K562 (cell line): ENCODE data around the gene MFN1. TPM values are rescaled to one million over a fixed set of nuclear protein-coding genes. Genes with fewer than 3 reads are reported as not detected.

Experiments used
- ATF7 ChIP-seq: fragments of 450-650 bp; IDR thresholded peaks from 2 replicates; pipeline ENCODE4 v1.7.1; 2014; ENCODE audit warnings: mild to moderate bottlenecking, moderate library complexity
- CAMTA2 ChIP-seq: fragments of 250-450 bp; sonication (Bioruptor Pico); conservative IDR thresholded peaks from 2 replicates; pipeline ENCODE4 v1.5.1; 2022
- CHCHD3 ChIP-seq: fragments of 250-450 bp; sonication (Bioruptor Pico); IDR thresholded peaks from 2 replicates; pipeline ENCODE4 v2.1.2; 2022; ENCODE audit warnings: mild to moderate bottlenecking
- E2F3 ChIP-seq: fragments of 250-450 bp; sonication (Bioruptor Pico); IDR thresholded peaks from 2 replicates; pipeline ENCODE4 v1.4.0; 2020; ENCODE audit warnings: mild to moderate bottlenecking
- E2F6 ChIP-seq, 2 experiments: IDR thresholded peaks; 2 replicates each; pipeline ENCODE4 v1.6.1; 2011; ENCODE audit warnings: borderline replicate concordance in 1 of 2, control low read depth in 1 of 2, low read depth in 1 of 2, low read length in 1 of 2, mild to moderate bottlenecking in 1 of 2, mixed read lengths in 1 of 2, moderate library complexity in 1 of 2; ENCODE audit not compliant: insufficient read depth in 1 of 2, insufficient read length in 1 of 2, poor library complexity in 1 of 2, severe bottlenecking in 1 of 2; ENCODE audit errors: extremely low read depth in 1 of 2
- FOS ChIP-seq: IDR thresholded peaks from 3 replicates; pipeline ENCODE4 v1.6.1; 2011; ENCODE audit not compliant: insufficient read length; ENCODE audit errors: extremely low read depth
- KLF16 ChIP-seq: IDR thresholded peaks from 2 replicates; pipeline ENCODE4 v1.6.1; 2016; ENCODE audit warnings: antibody characterized with exemption
- MIER1 ChIP-seq: fragments of 450-650 bp; IDR thresholded peaks from 2 replicates; pipeline ENCODE4 v1.6.1; 2016; ENCODE audit warnings: antibody characterized with exemption, mild to moderate bottlenecking, low read depth
- MITF ChIP-seq: IDR thresholded peaks from 2 replicates; pipeline ENCODE4 v1.6.1; 2014; ENCODE audit warnings: antibody characterized with exemption
- NFRKB ChIP-seq: fragments of 450-650 bp; IDR thresholded peaks from 2 replicates; pipeline ENCODE4 v1.6.1; 2016; ENCODE audit warnings: low read depth
- STAG1 ChIP-seq: sonication (generic); formaldehyde crosslinking; IDR thresholded peaks from 2 replicates; pipeline ENCODE4 v1.5.0; 2020; ENCODE audit warnings: missing genetic modification reagents, borderline replicate concordance
- YY1 ChIP-seq, 3 experiments: IDR thresholded peaks; 2 replicates each; pipeline ENCODE4 v1.6.1; 2011; ENCODE audit warnings: low read length in 2 of 3, mild to moderate bottlenecking in 2 of 3, moderate library complexity in 2 of 3, borderline replicate concordance in 1 of 3, control low read depth in 1 of 3, low read depth in 1 of 3; ENCODE audit not compliant: insufficient read depth in 3 of 3, insufficient replicate concordance in 2 of 3, control insufficient read depth in 1 of 3, insufficient read length in 1 of 3; ENCODE audit errors: extremely low read depth in 1 of 3
- polyA plus RNA-seq, 8 experiments: library from polyadenylated mRNA; depleted of rRNA in 4 of 8; stranded (reverse) in 5 of 8; unstranded in 3 of 8; fragments of >200 nt; fragmentation: Nextera tagmentation in 2 of 8; fragmentation: Illumina TruSeq in 1 of 8; extraction: Ambion mirVana in 2 of 8; extraction: Trizol in 1 of 8; gene quantifications; 2 replicates each; pipeline versions ENCODE4 v1.2.1 to v1.2.3, GENCODE V29; 2011 to 2014; ENCODE audit warnings: inconsistent platforms in 1 of 8, missing spikeins in 1 of 8
- total RNA-seq, 7 experiments: library from RNA; depleted of rRNA in 6 of 7; stranded (reverse); fragments of >200 nt in 6 of 7; fragmentation: Illumina TruSeq in 2 of 7; extraction: Trizol in 2 of 7; gene quantifications; 2 replicates each; pipeline versions ENCODE4 v1.2.1 to v1.2.3, GENCODE V29; 2011 to 2021; ENCODE audit warnings: low replicate concordance in 1 of 7
- TF ChIP-seq, protein P1 (sequence below): sonication (generic); IDR thresholded peaks from 2 replicates; pipeline ENCODE4 v1.6.1; 2016
- TF ChIP-seq, protein P2 (sequence below): sonication (generic); formaldehyde crosslinking; IDR thresholded peaks from 2 replicates; pipeline ENCODE4 v1.8.0; 2022; ENCODE audit warnings: missing genetic modification reagents, mild to moderate bottlenecking, moderate library complexity, borderline replicate concordance
- TF ChIP-seq, protein P3 (sequence below): fragments of 450-650 bp; formaldehyde crosslinking; IDR thresholded peaks from 2 replicates; pipeline ENCODE4 v1.4.0; 2020; ENCODE audit warnings: mild to moderate bottlenecking
- TF ChIP-seq, protein P4 (sequence below), 2 experiments: fragments of 150-350 bp in 1 of 2; IDR thresholded peaks; 2 replicates each; pipeline ENCODE4 v1.6.1; 2012 to 2016; ENCODE audit warnings: low read depth in 2 of 2, low read length in 2 of 2, mild to moderate bottlenecking in 1 of 2, moderate library complexity in 1 of 2

MFN1 gene
- total and polyA plus RNA-seq, 9 of the 15 experiments (the other 6 are each of a cell fraction or from before 2014, with no cell fraction given), result 10.5 to 42.7 (median 22.6) TPM

- TF ChIP-seq E2F6 (IDR thresholded peaks at IDR 0.05; ENCODE audit: borderline replicate concordance in 1 of 2, extremely low read depth in 1 of 2, insufficient read depth in 1 of 2, insufficient read length in 1 of 2, low read depth in 1 of 2, low read length in 1 of 2, poor library complexity in 1 of 2, severe bottlenecking in 1 of 2) (peak; percentile 83 to 92), STAG1 (CRISPR knock-in tag) (no peak), MITF (no peak), MIER1 (no peak), CAMTA2 (no peak), KLF16 (no peak), FOS (no peak), YY1 (IDR thresholded peaks at IDR 0.05; ENCODE audit: borderline replicate concordance in 1 of 3, control insufficient read depth in 1 of 3, extremely low read depth in 1 of 3, insufficient read depth in 3 of 3, insufficient read length in 1 of 3, insufficient replicate concordance in 2 of 3, low read depth in 1 of 3, low read length in 2 of 3) (peak; percentile 97 to 100 (median 99)), NFRKB (peak; percentile 84), ATF7 (peak; percentile 68; the same call in 1 of the 2 replicates), CHCHD3 (no peak), E2F3 (CRISPR knock-in tag) (no peak)
- TF ChIP-seq, protein P1, sequence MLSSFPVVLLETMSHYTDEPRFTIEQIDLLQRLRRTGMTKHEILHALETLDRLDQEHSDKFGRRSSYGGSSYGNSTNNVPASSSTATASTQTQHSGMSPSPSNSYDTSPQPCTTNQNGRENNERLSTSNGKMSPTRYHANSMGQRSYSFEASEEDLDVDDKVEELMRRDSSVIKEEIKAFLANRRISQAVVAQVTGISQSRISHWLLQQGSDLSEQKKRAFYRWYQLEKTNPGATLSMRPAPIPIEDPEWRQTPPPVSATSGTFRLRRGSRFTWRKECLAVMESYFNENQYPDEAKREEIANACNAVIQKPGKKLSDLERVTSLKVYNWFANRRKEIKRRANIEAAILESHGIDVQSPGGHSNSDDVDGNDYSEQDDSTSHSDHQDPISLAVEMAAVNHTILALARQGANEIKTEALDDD, result no peak
- TF ChIP-seq, protein P2, sequence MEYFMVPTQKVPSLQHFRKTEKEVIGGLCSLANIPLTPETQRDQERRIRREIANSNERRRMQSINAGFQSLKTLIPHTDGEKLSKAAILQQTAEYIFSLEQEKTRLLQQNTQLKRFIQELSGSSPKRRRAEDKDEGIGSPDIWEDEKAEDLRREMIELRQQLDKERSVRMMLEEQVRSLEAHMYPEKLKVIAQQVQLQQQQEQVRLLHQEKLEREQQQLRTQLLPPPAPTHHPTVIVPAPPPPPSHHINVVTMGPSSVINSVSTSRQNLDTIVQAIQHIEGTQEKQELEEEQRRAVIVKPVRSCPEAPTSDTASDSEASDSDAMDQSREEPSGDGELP (CRISPR knock-in tag), result peak; percentile 96
- TF ChIP-seq, protein P3, sequence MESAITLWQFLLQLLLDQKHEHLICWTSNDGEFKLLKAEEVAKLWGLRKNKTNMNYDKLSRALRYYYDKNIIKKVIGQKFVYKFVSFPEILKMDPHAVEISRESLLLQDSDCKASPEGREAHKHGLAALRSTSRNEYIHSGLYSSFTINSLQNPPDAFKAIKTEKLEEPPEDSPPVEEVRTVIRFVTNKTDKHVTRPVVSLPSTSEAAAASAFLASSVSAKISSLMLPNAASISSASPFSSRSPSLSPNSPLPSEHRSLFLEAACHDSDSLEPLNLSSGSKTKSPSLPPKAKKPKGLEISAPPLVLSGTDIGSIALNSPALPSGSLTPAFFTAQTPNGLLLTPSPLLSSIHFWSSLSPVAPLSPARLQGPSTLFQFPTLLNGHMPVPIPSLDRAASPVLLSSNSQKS, result no peak
- TF ChIP-seq, protein P4, sequence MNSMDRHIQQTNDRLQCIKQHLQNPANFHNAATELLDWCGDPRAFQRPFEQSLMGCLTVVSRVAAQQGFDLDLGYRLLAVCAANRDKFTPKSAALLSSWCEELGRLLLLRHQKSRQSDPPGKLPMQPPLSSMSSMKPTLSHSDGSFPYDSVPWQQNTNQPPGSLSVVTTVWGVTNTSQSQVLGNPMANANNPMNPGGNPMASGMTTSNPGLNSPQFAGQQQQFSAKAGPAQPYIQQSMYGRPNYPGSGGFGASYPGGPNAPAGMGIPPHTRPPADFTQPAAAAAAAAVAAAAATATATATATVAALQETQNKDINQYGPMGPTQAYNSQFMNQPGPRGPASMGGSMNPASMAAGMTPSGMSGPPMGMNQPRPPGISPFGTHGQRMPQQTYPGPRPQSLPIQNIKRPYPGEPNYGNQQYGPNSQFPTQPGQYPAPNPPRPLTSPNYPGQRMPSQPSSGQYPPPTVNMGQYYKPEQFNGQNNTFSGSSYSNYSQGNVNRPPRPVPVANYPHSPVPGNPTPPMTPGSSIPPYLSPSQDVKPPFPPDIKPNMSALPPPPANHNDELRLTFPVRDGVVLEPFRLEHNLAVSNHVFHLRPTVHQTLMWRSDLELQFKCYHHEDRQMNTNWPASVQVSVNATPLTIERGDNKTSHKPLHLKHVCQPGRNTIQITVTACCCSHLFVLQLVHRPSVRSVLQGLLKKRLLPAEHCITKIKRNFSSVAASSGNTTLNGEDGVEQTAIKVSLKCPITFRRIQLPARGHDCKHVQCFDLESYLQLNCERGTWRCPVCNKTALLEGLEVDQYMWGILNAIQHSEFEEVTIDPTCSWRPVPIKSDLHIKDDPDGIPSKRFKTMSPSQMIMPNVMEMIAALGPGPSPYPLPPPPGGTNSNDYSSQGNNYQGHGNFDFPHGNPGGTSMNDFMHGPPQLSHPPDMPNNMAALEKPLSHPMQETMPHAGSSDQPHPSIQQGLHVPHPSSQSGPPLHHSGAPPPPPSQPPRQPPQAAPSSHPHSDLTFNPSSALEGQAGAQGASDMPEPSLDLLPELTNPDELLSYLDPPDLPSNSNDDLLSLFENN (IDR thresholded peaks at IDR 0.05; ENCODE audit: low read depth in 2 of 2, low read length in 2 of 2), result peak in 1 of 2 experiments; percentile 25; a peak in 1 of 4 replicates
Measured at GRCh38 chr3:179347345-179348194, at the start of gene MFN1 (continued).
